Muscle of back (tissue), 11 donors: ENCODE results near the gene NTHL1. TPM values are rescaled to one million over a fixed set of nuclear protein-coding genes. Genes with fewer than 3 reads are reported as not detected.
A peak's percentile ranks its signal among the peaks of the same experiment; 100 is the strongest.

Experiments
- DNase-seq, 3 donors: peaks; one replicate each; pipeline versions ENCODE4 v3.0.0 to v3.0.0-alpha.2; 2013
- polyA plus RNA-seq, 10 donors: library from polyadenylated mRNA; unstranded; fragments of 120-200 nt; gene quantifications; one replicate each; pipeline ENCODE4 v1.2.1, GENCODE V29; 2013; ENCODE audit not compliant: insufficient read length in 10 of 10

The NTHL1 gene
- polyA plus RNA-seq, 10 donors, result 7.4 to 16.9 (median 10.3) TPM

DNA sequence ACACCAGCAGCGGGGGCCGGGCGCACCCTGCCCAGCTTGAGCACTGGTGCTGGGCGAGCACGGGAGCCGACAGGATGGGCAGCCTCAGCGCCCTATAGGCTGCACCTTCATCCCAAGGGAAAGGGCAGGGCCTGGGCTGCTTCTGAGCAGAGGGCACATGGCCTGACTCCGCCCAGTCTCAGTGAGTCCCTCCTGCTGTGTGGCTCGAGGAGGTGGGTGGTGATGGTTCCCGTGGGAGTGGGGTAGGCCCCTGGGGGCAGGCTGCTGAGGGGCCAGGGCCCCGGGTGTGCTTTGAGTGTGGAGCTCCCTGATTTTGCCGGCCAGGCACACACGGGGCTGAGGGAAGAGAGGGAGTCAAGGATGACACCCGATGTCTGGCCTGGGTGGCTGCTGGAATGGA lies 38.0 kb upstream of the NTHL1 start:
- no peak for DNase-seq

DNA sequence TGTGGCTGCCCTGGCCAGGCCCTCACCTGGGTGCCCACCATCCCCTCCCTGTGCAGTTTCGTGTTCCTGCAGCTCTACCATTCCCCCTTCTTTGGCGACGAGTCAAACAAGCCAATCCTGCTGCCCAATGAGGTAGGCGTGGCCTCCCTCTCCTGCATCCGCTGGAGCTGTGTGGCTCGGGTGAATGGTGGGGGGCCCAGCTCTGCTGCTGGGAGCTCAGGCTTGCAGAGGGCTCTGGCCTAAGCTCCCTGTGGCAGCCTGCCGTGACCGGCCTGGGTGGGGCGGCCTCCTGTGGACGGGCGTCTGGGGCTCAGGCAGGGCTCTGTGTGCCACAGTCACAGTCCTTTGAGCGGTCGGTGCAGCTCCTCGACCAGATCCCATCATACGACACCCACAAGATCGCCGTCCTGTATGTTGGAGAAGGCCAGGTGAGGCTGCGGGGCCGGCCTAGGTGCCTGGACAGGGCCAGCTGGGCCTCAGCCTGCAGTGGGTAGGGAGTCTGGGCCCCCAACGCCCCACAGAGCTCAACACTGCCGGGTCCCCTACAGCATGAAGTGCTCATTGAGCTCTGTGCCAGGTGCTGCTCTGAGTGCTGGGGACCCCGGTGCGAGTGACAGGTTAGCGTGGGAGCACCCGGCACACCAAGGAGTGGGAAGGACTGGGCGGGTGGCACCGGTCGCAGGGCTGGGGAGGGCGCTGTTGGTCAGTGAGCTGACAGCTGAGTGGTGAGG lies 37.4 kb upstream of the NTHL1 start:
- DNase-seq, result no peak

GRCh38 chr16:2083876-2084780 lies 36.5 kb upstream of the NTHL1 start:
- no peak for DNase-seq

- DNase-seq, result no peak
These were observed 35.8 kb upstream of the NTHL1 start for GRCh38 chr16:2083409-2083808.

- DNase-seq, result no peak
These were observed 35.3 kb upstream of the NTHL1 start for GRCh38 chr16:2082983-2083364.

DNA sequence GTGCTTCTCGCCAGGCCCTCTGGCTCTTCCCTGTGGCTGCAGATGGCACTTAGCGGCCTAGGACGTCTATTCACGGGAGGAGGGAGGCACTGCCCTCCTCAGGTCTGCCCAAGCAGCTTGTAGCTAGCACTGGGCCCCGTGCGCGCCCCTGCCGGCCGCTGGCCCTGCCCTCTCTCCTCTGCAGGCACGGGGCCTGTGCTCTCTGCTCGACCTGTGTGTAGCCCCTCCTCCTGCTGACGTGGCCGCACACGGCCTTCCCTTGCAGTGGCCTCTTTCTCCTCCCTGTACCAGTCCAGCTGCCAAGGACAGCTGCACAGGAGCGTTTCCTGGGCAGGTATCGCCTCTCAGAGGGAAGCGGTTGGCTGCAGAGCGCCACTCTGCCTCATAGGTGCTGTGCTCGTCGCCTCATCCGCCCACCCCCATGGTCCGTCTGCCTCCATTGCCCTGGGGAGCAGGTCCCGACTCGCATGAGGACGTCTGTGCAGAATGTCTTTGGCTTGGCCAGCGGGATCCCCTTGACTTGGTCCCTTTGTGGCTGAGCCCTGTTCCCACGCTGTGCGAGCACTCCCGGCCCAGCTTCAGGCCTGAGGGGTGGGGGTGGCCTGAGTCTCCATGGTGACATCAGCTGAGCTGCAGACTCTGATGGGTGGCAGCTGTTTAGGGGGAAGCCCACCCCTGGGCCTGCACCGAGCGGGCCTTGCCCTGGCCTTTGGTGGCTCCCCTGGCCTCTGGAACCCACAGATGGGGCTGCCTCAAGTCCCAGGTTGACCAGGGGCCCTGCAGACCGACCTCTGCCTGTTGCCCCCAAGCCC lies 34.7 kb upstream of the NTHL1 start:
- peak in 1 of 3 donors; percentile 61 for DNase-seq

DNA sequence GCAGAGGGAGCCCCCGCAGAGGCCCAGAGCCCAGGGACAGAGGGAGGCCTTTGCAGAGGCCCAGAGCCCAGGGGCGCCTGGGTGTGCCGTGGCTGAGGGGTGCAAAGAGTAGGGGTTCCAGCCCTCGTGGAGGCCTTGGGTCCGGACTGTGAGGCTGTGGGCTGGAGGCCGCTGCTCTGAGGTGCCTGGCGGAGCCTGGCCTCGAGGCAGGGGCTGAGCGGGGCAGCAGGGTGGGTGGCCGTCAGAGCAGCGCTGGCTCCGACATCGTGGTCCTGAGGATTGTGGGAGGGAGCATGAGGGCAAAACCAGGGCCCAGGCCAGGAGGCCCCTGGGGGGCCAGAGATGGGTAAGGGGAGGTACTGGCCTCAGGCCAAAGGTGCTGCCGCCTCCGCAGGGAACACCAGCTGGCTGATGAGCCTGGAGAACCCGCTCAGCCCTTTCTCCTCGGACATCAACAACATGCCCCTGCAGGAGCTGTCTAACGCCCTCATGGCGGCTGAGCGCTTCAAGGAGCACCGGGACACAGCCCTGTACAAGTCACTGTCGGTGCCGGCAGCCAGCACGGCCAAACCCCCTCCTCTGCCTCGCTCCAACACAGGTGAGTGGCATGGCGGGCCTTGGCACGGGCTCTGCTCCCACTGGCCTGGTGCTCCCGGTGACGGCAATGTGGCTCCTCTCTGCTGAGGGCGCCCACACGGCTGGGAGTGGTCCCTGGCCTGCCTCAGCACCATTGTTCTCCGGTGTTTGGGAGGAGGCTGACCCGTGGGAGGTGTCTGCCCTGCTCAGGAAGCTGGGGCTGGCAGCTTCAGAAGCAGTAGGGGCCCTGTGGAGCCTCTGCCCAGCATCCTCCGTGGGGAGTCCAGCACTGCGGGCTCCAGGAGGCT lies 33.8 kb upstream of the NTHL1 start:
- DNase-seq, result no peak

DNA sequence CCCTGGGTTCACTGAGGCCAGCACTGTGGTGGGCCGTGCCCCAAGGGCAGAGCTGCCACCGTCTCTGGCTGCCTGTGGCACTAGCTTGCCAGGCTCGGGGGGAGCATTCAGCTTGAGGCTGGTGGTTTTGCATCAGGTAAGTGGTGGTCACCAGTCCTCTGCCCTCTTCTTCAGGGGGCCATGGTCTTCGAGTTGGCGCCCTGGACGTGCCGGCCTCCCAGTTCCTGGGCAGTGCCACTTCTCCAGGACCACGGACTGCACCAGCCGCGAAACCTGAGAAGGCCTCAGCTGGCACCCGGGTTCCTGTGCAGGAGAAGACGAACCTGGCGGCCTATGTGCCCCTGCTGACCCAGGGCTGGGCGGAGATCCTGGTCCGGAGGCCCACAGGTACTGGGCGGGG lies 32.4 kb upstream of the NTHL1 start:
- DNase-seq, result no peak

DNA sequence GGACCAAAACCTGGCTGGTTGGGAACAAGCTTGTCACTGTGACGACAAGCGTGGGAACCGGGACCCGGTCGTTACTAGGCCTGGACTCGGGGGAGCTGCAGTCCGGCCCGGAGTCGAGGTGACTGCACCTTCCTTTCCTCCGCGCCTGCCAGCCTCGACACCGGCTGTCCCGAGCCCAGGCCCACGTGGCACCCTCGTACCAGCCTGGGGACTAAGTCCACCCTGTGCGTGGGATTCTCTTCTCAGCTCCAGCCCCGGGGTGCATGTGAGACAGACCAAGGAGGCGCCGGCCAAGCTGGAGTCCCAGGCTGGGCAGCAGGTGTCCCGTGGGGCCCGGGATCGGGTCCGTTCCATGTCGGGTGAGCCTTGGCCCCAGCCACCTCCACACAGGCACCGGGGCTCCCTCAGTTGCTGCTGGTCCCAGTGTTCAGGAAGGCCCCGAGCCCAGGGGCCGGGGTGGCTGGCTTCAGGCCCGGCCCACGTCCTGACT lies 31.7 kb upstream of the NTHL1 start:
- no peak for DNase-seq

DNA sequence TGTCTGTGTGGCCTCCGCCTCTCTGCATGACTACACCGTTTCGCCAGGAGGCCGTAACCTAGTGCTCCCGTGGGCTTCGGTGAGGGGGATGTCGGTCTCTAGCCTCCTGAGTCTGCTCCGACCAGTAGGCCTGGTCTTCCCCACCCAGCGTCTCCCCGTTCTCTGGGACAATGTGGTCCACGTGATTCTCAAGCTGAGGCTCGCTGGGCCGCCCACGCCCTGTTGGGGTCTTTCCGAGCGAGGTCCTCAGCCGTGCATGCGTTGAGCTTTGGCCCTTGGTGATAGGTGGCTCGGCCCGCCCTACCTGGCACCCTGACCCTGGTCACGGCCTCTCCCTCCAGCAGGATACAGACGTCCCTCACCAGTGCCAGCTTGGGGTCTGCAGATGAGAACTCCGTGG lies 31.1 kb upstream of the NTHL1 start:
- DNase-seq, result no peak

- DNase-seq, result no peak
These were observed 30.5 kb upstream of the NTHL1 start for GRCh38 chr16:2078096-2078495.

- DNase-seq, result no peak
These were observed 30.1 kb upstream of the NTHL1 start for GRCh38 chr16:2077696-2078095.

- no peak for DNase-seq
These were observed 29.4 kb upstream of the NTHL1 start for GRCh38 chr16:2077016-2077415.

DNA sequence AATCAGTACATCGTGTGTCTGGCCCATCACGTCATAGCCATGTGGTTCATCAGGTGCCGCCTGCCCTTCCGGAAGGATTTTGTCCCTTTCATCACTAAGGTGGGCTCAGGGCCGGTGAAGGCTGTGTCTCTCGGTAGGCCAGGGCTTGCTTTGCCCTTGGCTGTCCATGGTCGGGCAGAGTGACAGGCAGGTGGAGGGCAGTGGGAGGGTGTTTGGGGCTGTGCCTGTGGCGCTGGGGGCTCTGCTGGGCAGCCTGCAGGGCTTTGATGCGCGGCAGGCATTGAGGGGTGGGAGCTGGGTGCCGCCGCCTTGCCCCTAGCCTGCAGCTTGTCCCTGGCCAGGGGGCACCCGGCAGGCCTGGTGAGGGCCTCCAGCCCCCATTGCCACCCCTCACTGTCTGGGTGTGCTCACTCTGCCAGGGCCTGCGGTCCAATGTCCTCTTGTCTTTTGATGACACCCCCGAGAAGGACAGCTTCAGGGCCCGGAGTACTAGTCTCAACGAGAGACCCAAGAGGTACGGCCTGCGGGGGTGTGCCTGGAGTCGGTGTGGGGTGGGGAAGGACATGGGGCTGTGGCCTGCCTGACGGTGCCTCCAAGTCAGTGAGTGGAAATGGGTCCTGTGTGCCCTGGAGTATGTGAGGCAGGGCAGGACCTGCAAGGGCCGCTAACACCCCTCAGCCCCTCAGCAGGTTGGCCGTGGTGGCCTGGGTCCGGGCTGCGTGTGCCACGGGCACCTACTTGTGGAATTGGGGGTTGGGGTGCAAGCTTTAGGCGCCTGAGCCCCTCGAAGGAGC lies 28.6 kb upstream of the NTHL1 start:
- DNase-seq, result no peak

GRCh38 chr16:2075631-2076030 lies 28.0 kb upstream of the NTHL1 start:
- DNase-seq, result no peak

DNA sequence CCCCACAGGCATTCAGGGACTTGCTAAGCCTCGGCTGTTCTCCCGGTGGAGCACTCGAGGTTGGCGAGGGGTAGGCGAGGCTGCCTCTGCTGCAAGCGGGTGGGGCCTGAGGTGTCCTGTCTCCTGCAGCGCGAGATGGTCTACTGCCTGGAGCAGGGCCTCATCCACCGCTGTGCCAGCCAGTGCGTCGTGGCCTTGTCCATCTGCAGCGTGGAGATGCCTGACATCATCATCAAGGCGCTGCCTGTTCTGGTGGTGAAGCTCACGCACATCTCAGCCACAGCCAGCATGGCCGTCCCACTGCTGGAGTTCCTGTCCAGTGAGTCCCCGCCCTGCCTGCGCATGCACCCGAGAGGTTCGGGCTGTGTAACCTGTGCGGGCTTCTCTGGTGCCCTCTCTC lies 26.4 kb upstream of the NTHL1 start:
- no peak for DNase-seq

GRCh38 chr16:2072926-2073325 lies 25.3 kb upstream of the NTHL1 start:
- no peak for DNase-seq

DNA sequence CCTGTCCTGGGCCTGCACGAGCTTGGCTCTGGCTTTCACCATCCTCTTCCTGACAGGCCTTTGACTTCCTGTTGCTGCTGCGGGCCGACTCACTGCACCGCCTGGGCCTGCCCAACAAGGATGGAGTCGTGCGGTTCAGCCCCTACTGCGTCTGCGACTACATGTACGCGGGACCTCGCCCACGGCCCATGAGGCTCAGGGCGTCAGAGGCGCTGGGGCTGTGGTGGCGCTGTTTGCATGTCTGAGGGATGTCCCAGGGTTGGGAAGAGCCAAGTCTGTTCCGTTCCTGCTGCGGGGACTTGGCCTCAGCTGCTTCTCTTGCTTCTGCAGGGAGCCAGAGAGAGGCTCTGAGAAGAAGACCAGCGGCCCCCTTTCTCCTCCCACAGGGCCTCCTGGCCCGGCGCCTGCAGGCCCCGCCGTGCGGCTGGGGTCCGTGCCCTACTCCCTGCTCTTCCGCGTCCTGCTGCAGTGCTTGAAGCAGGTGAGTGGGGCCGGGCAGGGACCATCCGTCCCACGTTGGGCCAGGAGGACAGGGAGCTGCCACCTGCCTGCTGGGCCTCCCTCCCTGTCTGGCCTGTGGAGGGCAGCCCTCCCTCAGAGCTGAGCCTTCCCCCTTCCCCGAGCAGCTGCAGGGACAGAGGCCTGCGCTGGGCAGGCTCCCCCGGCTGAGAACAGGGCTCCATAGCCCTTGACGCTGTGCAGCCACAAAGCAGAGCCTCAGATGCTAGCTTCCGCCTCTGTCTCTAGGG lies 24.0 kb upstream of the NTHL1 start:
- DNase-seq, result peak in 1 of 3 donors; percentile 64
